Stimulated activated CD8-positive, alpha-beta memory T cell treated with anti-CD3 and anti-CD28 coated beads, Interleukin-4, amount 100 ng/mL, for 1 hour (primary cell): ENCODE measurements around the gene KIRREL1.

ENCODE experiments used
- DNase-seq, 2 donors: peaks; one replicate each; pipeline ENCODE4 v3.0.0-alpha.2; 2020; ENCODE audit warnings: low read depth in 2 of 2, low spot score in 1 of 2

Gene KIRREL1

DNA sequence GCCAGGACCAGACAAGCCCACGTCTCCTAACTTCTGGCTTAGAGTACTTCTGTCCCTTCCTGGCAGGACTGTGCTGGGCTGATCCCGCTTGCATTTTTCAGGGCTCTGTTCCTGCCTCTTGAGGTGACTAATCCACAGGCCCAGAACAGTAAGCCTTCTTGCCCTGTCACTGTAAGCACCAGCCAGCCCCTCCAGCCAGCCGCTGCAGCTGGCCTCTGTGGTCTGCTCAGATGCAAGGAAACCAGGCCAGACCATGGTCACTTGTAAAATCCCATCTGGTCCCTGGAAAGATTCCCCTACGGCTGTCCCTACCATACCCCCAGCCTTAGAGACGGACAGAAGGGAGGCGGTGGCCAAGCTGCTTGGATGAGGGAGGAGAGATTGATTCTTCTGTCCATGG is 74.2 kb downstream of the KIRREL1 start:
- no peak for DNase-seq

DNA sequence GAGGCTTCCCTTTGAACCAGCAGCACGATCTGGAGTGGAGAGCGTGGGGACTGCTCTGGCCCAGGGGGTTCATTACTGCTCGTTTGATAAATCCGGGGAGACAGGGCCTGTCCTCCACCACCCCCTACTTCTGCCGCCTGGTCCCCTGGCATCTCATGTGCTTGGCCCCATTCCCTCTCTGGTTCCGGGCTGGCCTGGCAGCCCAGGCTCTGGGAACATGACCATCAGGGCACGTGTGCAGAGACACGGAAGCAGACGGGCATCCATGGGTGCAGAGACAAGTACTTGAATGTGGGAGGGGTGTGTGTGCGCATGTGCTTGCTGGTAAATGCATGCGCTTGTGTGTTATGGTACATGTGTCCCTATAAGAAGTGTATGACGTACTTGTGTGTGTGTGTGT is 75.5 kb downstream of the KIRREL1 start:
- no peak for DNase-seq

DNA sequence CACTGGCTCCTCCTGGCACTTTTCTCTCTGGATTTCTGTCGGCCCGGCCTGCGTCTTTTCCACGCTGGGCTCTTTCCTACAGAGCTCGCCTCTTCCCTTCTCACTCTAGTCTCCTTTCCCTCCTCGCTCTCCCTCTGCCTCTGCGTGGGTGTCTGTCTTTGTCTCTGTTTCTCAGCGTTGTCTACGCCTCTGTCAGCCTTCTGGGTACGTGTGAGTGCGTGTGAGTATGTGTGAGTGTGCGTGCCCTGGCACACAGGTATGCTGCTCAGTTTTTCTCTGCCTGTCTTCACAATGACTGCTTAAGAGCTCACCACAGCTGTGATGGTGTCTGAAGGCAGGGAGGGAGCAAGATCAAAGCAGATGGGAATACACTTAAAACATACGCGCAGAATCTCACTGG is 77.7 kb downstream of the KIRREL1 start:
- no peak for DNase-seq

DNA sequence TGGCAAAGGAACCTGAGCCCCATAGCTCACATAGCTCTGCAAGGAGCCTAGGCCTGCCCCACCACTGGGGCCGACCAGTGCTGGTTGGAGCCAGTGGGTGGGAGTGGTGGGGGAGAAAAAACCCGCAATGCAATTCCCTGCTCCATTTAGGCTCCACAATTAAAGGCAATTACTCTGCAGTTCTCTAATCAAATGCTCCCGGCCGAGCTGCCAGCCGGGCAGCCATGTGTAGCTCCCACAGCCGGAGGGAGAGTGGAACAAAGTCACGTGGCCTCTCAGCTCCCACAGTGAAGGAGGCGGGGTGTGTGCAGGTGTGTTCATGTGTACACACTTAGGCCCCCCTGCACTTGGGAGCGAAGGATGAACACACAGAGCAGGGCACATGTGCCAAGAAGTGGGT is 81.6 kb downstream of the KIRREL1 start:
- no peak for DNase-seq

DNA sequence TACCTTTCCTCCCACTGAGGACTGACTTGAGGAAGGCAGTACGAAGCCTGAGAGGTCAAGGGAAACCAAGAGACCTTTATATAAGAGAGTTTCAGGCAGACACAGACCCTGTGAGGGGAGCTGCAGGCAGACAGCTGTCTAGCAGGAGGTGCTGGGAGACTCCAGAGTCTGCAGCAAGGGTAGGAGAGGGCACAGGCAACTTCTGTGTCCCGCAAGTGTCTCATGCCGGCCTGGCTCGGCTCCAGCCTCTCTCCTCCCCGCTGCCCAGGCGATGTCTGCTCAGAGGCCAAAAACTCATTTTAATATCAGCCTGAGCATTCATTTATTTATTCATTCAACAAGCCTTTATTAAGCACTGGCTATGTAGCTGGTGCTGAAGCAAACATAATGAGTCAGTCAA is 83.0 kb downstream of the KIRREL1 start:
- DNase-seq, result no peak

DNA sequence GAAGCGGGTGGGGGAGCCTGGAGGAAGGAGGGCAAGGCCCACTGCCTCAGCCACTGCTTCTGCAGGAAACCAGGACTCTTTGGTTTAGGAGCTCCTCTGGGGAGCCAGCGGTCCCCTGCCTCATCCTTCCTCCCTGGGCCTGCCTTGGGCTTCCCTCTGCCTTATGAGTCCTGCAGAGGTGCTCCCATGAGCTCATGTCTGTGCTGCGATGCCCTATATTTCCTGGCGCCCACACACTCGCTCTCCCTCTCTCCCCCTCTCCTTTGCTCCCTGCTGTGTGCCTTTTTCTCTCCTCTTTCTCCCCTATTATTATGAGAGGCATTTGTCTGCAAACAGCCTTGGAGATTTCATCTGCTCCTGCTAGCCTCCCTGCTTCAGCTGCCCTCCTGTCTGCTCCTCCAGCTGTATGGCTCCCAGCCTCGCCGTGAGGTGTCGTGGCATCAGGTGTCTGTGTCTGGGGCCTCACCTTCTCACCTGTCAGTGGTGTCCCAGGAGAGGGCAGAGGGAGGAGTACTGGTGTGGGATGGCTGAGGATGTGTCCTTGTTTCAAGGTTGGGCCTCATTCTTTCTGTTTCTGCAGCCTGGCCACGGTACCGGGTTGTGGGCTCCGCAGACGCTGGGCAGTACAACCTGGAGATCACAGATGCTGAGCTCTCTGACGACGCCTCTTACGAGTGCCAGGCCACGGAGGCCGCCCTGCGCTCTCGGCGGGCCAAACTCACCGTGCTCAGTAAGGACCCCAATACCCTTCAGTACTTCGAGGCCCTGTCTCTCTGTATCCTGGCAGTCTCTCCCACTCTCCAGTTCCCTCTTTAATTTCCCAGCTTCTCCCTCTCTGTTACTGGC is 84.2 kb downstream of the KIRREL1 start:
- no peak for DNase-seq

DNA sequence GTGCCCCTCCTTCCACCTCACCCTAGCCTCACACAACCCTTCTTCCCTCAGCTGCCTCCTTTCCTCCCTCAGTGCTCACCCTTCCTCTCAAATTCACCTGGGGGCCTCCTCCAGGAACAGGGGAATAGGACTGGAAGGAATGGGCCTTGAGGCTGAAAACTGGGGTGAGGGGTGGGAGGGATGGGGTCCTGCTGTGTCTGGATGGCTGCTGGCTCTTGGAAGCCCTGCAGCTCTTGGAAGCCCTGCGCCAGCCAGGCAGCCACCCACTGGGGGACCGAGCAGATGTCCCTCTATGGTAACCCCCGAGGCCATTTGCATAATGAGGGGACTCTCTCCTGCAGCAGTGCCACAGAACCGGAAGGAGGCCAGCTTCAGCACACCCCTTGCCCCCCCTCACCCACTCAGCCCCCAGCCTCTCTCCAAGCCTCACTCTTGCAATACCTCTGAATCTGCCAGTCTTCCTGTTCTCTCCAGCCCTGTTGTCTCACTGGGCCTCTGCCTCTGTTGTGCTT is 85.2 kb downstream of the KIRREL1 start:
- DNase-seq, result no peak

DNA sequence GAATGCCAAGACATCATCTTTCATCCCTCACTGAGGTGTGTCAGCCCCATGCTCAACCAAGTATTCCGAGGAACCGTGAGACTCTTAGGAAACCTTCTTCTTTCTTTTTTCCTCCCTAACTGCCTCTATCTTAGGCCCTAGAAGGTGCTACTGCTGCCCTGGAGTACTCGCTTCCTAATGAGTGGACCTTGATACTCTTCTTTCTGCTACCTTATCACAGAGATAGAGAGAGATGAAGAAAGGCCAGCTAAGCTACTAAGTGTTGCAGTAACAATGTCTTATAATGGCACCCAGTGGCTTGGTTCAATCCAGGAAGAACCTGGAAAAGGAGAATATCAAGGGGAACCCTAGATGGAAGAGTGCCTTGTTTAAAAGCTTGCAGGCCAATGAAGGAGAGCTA is 86.6 kb downstream of the KIRREL1 start:
- no peak for DNase-seq

DNA sequence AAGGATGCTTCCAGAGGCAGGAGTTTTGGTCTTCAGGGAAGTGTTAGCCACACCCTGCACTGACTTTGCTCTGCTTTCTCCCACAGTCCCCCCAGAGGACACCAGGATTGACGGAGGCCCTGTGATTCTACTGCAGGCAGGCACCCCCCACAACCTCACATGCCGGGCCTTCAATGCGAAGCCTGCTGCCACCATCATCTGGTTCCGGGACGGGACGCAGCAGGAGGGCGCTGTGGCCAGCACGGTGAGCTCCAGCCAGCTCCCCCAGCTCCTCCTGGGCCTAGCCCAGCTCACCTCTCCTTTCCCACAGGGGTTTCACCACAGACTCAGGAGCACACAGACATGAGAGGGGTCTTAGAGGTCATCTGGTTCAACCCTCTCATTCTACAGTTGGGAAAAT is 90.9 kb downstream of the KIRREL1 start:
- no peak for DNase-seq

DNA sequence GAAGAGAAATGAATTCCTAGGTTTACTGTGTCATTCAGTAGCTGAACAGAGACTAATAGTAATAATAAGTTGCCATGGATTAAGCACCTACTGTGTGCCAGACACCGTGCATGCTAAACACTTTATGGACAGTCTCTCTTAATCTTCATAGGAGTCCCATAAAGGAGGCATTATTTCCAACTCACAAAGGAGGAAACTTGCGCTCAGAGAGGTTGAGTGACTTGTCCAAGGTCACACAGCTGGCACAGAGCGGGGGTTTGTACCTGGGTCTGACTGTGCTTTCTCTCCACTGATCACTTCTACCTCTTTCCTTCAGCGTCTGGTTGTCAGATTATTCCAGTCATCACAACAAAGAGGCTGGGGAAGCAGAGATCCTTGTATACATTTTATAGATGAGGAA is 91.3 kb downstream of the KIRREL1 start:
- DNase-seq, result no peak

DNA sequence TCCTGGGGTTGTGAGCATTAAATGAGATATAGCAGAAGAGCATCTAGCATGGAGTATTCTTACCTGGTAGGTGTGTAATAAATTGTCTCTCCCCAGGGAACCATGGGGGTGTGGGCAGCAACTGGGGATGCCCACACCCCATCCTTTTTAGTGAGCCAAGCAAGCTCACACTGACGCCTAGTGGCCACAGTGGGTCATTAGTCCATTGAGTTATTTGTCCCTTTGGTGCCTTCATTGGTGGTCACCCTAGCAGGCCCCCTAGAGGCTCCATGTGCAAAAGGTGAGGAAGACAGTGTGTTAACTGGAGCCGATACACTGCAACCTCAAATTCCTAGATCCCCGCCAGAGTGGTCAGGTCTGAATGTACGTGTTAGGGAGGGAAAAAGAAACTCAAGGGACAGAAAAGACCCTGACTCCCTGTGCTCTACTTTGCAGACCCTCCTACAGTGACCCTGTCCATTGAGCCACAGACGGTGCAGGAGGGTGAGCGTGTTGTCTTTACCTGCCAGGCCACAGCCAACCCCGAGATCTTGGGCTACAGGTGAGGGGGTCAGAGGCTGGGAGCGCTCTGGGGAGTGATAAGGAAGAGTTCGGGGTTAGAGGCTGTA is 94.0 kb downstream of the KIRREL1 start:
- no peak for DNase-seq

DNA sequence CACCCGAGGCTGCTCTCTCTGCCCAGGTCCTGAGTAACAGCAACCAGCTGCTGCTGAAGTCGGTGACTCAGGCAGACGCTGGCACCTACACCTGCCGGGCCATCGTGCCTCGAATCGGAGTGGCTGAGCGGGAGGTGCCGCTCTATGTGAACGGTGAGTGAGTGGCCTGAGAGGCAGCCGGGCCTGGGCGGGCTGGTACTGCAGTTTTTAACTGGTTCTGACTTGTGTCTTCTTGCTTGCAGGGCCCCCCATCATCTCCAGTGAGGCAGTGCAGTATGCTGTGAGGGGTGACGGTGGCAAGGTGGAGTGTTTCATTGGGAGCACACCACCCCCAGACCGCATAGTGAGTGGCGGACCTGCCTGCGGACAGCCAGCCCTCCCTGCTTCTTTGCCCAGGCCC is 96.0 kb downstream of the KIRREL1 start:
- DNase-seq, result no peak

DNA sequence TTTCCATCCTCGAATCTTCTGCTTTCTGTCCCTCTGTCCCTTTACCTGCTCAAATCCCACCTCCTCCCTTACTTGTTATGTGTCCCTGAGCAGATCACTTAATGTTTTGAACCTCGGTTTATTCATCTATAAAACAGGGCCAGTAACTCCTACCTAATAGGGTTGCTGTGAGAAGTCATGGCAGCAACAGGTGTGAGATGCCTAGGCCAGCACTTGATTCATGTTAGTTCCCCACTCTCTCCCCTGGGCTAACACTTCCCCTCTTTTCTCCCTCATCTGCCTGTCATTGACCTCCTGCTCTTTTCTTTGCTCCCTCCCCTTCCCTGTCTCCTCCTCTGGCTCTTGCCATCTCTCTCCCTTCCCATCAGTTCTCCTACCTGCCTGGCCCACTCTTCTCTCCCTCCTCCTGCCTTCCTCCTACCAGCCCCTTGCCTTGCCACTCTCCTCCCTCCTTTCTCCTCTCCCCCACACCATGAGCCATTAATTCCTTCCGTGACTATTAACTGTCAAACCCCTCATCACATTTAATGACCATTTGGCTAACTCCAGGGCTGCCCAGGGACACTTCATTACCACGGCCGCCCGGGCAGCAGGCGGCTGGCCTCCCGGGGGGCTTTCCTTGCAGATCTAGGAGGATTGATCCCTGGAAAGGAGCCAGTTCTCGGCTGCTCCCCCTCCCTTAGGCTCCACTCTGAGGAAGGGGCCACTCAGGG is 96.6 kb downstream of the KIRREL1 start:
- DNase-seq, result no peak

DNA sequence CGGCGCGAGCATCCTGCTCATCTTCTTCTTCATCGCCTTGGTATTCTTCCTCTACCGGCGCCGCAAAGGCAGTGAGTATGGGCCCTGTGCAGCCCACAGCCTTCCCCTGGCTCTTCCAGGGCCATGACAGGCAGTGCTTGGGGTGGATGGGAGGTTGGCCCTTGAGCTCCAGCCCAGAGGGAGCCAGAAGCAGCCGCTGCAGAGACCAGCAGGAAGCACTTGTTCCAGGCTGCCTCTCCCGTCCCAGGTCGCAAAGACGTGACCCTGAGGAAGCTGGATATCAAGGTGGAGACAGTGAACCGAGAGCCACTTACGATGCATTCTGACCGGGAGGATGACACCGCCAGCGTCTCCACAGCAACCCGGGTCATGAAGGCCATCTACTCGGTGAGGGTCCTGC is 99.9 kb downstream of the KIRREL1 start:
- no peak for DNase-seq

DNA sequence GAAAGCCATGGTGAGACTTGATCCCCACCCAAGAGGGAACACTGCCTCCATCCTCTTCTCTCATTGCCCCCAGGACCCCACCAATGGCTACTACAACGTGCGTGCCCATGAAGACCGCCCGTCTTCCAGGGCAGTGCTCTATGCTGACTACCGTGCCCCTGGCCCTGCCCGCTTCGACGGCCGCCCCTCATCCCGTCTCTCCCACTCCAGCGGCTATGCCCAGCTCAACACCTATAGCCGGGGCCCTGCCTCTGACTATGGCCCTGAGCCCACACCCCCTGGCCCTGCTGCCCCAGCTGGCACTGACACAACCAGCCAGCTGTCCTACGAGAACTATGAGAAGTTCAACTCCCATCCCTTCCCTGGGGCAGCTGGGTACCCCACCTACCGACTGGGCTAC is 101.1 kb downstream of the KIRREL1 start:
- no peak for DNase-seq

DNA sequence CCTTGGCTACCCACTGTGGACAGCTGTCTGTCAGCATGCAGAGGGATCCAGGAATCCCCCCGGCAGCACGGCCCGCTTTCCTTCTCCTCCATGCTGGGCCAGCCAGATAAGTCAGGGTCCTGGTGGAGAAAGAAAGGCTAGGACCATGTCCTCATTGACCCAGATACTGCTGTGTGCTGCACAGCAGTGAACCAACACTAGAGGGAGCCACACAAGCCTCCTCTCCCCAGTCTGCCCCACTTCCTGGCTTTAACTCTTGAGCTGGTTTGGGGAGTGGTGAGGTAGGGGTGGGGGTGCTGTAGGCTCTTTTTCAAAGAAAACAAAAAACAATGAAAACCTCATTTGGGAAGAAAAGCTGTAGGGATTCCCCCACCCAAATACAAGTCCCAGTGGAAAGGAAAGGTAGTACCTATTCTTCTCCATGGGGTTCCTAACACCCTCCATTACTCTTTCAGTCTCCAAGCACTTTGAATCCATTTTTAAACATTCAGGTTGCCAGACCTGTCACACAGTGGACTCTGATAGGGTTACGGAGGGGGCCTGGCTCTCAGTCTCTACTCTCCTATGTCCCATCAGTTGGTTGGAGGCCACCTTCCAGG is 102.4 kb downstream of the KIRREL1 start:
- no peak for DNase-seq

DNA sequence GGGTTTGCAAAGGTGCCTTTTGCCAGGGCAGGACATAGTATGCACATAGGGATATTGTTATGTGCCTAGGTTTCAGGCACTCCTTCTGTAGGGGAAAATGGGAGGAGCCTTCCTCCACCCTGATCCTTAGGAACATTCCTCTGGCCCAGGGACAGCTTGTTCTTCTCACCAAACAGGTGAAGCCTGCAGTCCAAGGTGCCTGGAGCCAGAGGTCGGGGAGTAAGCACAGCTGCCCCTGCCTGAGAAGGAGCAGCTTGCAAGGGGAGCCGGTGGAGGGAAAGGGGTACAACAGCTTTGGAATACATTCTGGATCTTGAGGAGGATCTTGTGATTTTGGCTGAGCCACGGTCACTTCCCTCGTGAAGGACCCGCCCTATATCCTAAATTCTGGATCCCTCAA is 104.8 kb downstream of the KIRREL1 start:
- DNase-seq, result no peak

DNA sequence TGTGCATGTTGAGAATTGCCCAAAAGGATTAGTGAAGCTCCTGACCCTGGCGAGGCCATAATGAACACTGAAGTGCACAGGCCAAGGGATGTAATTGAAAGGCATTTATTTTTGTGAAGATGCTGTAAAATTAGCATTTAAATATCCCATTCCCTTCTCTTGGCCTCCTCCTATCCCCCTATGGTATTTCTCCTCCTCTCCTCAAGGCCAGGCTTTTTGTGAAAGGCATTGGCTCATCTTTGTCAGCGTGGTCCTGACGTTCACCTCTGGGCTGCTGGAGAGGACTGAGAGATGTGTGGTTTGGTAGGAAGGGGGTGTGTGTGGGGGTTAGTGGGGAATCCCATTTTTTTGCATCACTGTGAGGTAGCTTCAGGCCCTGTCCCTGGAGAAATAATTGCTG is 105.7 kb downstream of the KIRREL1 start:
- no peak for DNase-seq

DNA sequence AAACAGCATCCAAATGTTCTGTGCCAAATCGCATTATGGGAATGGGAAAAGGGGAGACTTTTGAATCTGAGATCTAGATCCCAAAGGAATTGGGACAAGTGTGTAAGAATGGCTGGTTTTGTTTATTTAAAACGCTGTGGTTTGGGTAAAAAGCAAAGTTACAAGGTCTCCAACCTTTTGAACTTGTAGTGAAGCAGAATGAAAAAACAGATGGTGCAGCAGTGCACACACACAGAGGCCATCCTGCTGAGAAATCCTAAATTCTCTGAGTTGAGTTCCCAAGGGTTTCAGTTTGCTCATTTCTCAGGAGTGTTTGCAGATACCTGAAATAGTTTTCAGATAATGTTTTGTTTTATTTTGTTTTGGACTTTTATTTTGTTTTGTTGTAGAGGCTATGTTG is 107.1 kb downstream of the KIRREL1 start:
- no peak for DNase-seq

DNA sequence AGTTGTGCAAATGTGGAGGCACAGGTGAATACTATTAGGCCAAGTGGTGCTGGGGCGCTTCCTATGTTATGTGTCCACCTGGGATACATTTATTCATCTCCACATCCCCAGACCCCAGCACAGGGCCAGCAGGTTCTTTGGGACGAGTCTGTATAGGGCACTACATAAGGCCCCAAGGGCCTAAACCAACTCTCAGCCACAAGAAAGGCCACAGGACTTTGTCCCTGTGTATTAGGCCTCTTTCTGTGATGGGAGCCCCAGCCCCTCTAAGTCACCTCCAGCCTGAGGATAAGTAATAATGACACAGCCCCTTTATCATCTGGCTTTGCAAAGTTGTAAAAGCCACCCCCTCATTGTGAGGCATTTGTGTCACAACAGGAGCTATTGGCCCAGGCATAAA is 108.0 kb downstream of the KIRREL1 start:
- no peak for DNase-seq

DNA sequence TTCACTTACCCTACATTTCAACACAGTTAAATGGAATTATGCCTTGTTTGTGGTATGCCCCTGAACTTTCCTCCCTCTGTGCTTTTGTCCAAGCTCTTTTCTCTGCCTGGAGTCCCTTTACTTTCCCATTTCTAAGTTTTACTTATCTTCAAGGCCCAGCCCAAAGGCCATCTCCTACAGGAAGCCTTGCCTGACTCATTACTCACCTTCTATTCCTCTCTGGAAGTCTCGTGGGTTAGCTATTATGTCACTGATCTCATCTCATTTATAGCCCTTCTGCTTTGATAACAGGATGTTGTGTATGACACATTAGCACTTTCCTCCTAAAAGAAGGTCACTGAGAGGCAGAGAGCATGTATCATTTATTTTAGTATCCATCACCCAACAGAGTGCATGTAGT is 108.5 kb downstream of the KIRREL1 start:
- DNase-seq, result no peak
